Umbilical cord (tissue), 2 donors: ENCODE data around the gene TIPARP. TPM values are rescaled to one million over a fixed set of nuclear protein-coding genes. Genes with fewer than 3 reads are reported as not detected.
A peak's percentile ranks its signal among the peaks of the same experiment; 100 is the strongest.

Experiments
- DNase-seq: peaks from one replicate; pipeline ENCODE4 v3.0.0-alpha.2; 2015; ENCODE audit warnings: low spot score
- total RNA-seq: library from RNA; depleted of rRNA; stranded (reverse); fragments of >200 nt; gene quantifications from one replicate; pipeline ENCODE4 v1.2.3, GENCODE V29; 2014; ENCODE audit warnings: low replicate concordance; ENCODE audit not compliant: insufficient read depth

The TIPARP gene
- total RNA-seq, 1 donor from 2014 or later, result 63.1 TPM

- DNase-seq, result no peak
Observed at GRCh38 chr3:156676768-156677479, 2.5 kb downstream of the TIPARP start.

- no peak for DNase-seq
Observed at GRCh38 chr3:156677536-156677935, 3.1 kb downstream of the TIPARP start.

- DNase-seq, result no peak
Observed at GRCh38 chr3:156678197-156678596, 3.8 kb downstream of the TIPARP start.

- peak; percentile 66 for DNase-seq
Observed at GRCh38 chr3:156680243-156680914, 6.0 kb downstream of the TIPARP start.

- peak; percentile 98 for DNase-seq
Observed at GRCh38 chr3:156681002-156681401, 6.6 kb downstream of the TIPARP start.

GRCh38 chr3:156682501-156682900 is 8.1 kb downstream of the TIPARP start:
- no peak for DNase-seq

- DNase-seq, result no peak
Observed at GRCh38 chr3:156682963-156683362, 8.6 kb downstream of the TIPARP start.

GRCh38 chr3:156685198-156685597 is 10.8 kb downstream of the TIPARP start:
- DNase-seq, result no peak

- DNase-seq, result peak; percentile 38
Observed at GRCh38 chr3:156685752-156686151, 11.4 kb downstream of the TIPARP start.

GRCh38 chr3:156687023-156687422 is 12.6 kb downstream of the TIPARP start:
- no peak for DNase-seq

- no peak for DNase-seq
Observed at GRCh38 chr3:156688632-156689452, 14.5 kb downstream of the TIPARP start.

GRCh38 chr3:156689608-156690007 is 15.2 kb downstream of the TIPARP start:
- no peak for DNase-seq

- DNase-seq, result peak; percentile 88
Observed at GRCh38 chr3:156691920-156692319, 17.5 kb downstream of the TIPARP start.

GRCh38 chr3:156693166-156693565 is 18.8 kb downstream of the TIPARP start:
- peak; percentile 89 for DNase-seq

GRCh38 chr3:156694536-156694935 is 20.1 kb downstream of the TIPARP start:
- no peak for DNase-seq

GRCh38 chr3:156702367-156702766 is 28.0 kb downstream of the TIPARP start:
- no peak for DNase-seq

- no peak for DNase-seq
Observed at GRCh38 chr3:156704370-156705036, 30.1 kb downstream of the TIPARP start.

GRCh38 chr3:156705761-156706616 is 31.6 kb downstream of the TIPARP start:
- no peak for DNase-seq

GRCh38 chr3:156707588-156707987 is 33.2 kb downstream of the TIPARP start:
- no peak for DNase-seq

GRCh38 chr3:156710429-156710828 is 36.0 kb downstream of the TIPARP start:
- no peak for DNase-seq

- DNase-seq, result no peak
Observed at GRCh38 chr3:156711113-156711512, 36.7 kb downstream of the TIPARP start.
